PC-9 (cell line): ENCODE measurements around the gene MUC3A.

ENCODE experiments used
- EZH2 ChIP-seq: fragments of 200-600 bp; sonication (generic); IDR thresholded peaks from 2 replicates; pipeline ENCODE4 v1.8.0; 2017; ENCODE audit warnings: antibody characterized with exemption, low read depth
- TF ChIP-seq, protein P1 (sequence below): fragments of 200-600 bp; sonication (generic); conservative IDR thresholded peaks from 2 replicates; pipeline ENCODE4 v1.6.1; 2017; ENCODE audit warnings: mixed run types, antibody characterized with exemption, mild to moderate bottlenecking, moderate library complexity

- TF ChIP-seq, protein P1, sequence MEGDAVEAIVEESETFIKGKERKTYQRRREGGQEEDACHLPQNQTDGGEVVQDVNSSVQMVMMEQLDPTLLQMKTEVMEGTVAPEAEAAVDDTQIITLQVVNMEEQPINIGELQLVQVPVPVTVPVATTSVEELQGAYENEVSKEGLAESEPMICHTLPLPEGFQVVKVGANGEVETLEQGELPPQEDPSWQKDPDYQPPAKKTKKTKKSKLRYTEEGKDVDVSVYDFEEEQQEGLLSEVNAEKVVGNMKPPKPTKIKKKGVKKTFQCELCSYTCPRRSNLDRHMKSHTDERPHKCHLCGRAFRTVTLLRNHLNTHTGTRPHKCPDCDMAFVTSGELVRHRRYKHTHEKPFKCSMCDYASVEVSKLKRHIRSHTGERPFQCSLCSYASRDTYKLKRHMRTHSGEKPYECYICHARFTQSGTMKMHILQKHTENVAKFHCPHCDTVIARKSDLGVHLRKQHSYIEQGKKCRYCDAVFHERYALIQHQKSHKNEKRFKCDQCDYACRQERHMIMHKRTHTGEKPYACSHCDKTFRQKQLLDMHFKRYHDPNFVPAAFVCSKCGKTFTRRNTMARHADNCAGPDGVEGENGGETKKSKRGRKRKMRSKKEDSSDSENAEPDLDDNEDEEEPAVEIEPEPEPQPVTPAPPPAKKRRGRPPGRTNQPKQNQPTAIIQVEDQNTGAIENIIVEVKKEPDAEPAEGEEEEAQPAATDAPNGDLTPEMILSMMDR: no peak
- no peak for TF ChIP-seq EZH2
Observed at GRCh38 chr7:100942045-100942774, 7.1 kb upstream of the MUC3A start.
